ENCODE measurements around the gene GPRIN3.

Gene GPRIN3

GRCh38 chr4:89303177-89303576 is 4.4 kb downstream of the GPRIN3 start:
- H3K9me3 ChIP-seq (ENCODE audit: insufficient read depth, low read length, severe bottlenecking): no peaks in the 10 kb centered on the region
- peaks cover 29% of the 10 kb centered on the region for H3K4me1 ChIP-seq (ENCODE audit: insufficient read depth, low read length)
- H3K36me3 ChIP-seq (ENCODE audit: insufficient read depth, low read length): no peaks in the 10 kb centered on the region
- H3K9ac ChIP-seq (ENCODE audit: low read depth, low read length): no peak overlapping the region
- H4K20me1 ChIP-seq (ENCODE audit: insufficient read depth, low read length): no peaks in the 10 kb centered on the region
- H3K27me3 ChIP-seq (ENCODE audit: insufficient read depth, low read length, poor library complexity): peaks cover 23% of the 10 kb centered on the region
- H3K4me2 ChIP-seq (ENCODE audit: insufficient read depth, low read length): no peak overlapping the region
- no peak overlapping the region for H3K4me3 ChIP-seq (ENCODE audit: low read depth in 1 of 2, low read length in 2 of 2)
- no peak for TF ChIP-seq CTCF (IDR thresholded peaks at IDR 0.05; ENCODE audit: borderline replicate concordance, extremely low read depth, low read length, poor library complexity, severe bottlenecking)
- no peak for TF ChIP-seq EZH2 (IDR thresholded peaks at IDR 0.05; ENCODE audit: borderline replicate concordance, low read depth, low read length, severe bottlenecking)
- no peak overlapping the region for H3K27ac ChIP-seq (ENCODE audit: low read length)
- no peak overlapping the region for H2AFZ ChIP-seq (ENCODE audit: low read depth, low read length)
- ATAC-seq (ENCODE audit: insufficient read depth, low read depth) (no peak), DNase-seq (no peak)
- H3K79me2 ChIP-seq (ENCODE audit: insufficient read depth, low read length): no peaks in the 10 kb centered on the region

- ATAC-seq (ENCODE audit: insufficient read depth, low read depth): no peak
- peaks cover 32% of the 10 kb centered on the region for H3K4me1 ChIP-seq (ENCODE audit: insufficient read depth, low read length)
- no peak for DNase-seq
- H4K20me1 ChIP-seq (ENCODE audit: insufficient read depth, low read length): no peaks in the 10 kb centered on the region
- H2AFZ ChIP-seq (ENCODE audit: low read depth, low read length): no peak overlapping the region
- H3K27me3 ChIP-seq (ENCODE audit: insufficient read depth, low read length, poor library complexity): peaks cover 10% of the 10 kb centered on the region
- H3K4me2 ChIP-seq (ENCODE audit: insufficient read depth, low read length): no peak overlapping the region
- no peak overlapping the region for H3K4me3 ChIP-seq (ENCODE audit: low read depth in 1 of 2, low read length in 2 of 2)
- TF ChIP-seq CTCF (IDR thresholded peaks at IDR 0.05; ENCODE audit: borderline replicate concordance, extremely low read depth, low read length, poor library complexity, severe bottlenecking) (no peak), EZH2 (IDR thresholded peaks at IDR 0.05; ENCODE audit: borderline replicate concordance, low read depth, low read length, severe bottlenecking) (no peak)
- no peaks in the 10 kb centered on the region for H3K79me2 ChIP-seq (ENCODE audit: insufficient read depth, low read length)
- H3K27ac ChIP-seq (ENCODE audit: low read length): no peak overlapping the region
- no peaks in the 10 kb centered on the region for H3K9me3 ChIP-seq (ENCODE audit: insufficient read depth, low read length, severe bottlenecking)
- no peak overlapping the region for H3K9ac ChIP-seq (ENCODE audit: low read depth, low read length)
- H3K36me3 ChIP-seq (ENCODE audit: insufficient read depth, low read length): no peaks in the 10 kb centered on the region
Measured at GRCh38 chr4:89301902-89302301, 5.7 kb downstream of the GPRIN3 start.

GRCh38 chr4:89301003-89301402 is 6.6 kb downstream of the GPRIN3 start:
- Histone ChIP-seq H4K20me1 (ENCODE audit: insufficient read depth, low read length) (no peaks in the 10 kb centered on the region), H3K4me3 (ENCODE audit: low read depth in 1 of 2, low read length in 2 of 2) (no peak overlapping the region), H3K27me3 (ENCODE audit: insufficient read depth, low read length, poor library complexity) (peaks cover 4% of the 10 kb centered on the region), H3K79me2 (ENCODE audit: insufficient read depth, low read length) (no peaks in the 10 kb centered on the region), H3K4me2 (ENCODE audit: insufficient read depth, low read length) (no peak overlapping the region), H3K4me1 (ENCODE audit: insufficient read depth, low read length) (peaks cover 41% of the 10 kb centered on the region), H3K36me3 (ENCODE audit: insufficient read depth, low read length) (no peaks in the 10 kb centered on the region), H3K9ac (ENCODE audit: low read depth, low read length) (no peak overlapping the region), H3K9me3 (ENCODE audit: insufficient read depth, low read length, severe bottlenecking) (no peaks in the 10 kb centered on the region), H3K27ac (ENCODE audit: low read length) (no peak overlapping the region), H2AFZ (ENCODE audit: low read depth, low read length) (no peak overlapping the region)
- TF ChIP-seq EZH2 (IDR thresholded peaks at IDR 0.05; ENCODE audit: borderline replicate concordance, low read depth, low read length, severe bottlenecking): no peak
- no peak for TF ChIP-seq CTCF (IDR thresholded peaks at IDR 0.05; ENCODE audit: borderline replicate concordance, extremely low read depth, low read length, poor library complexity, severe bottlenecking)
- DNase-seq (no peak), ATAC-seq (ENCODE audit: insufficient read depth, low read depth) (no peak)

- H4K20me1 ChIP-seq (ENCODE audit: insufficient read depth, low read length): no peaks in the 10 kb centered on the region
- no peak for DNase-seq
- no peak overlapping the region for H3K4me3 ChIP-seq (ENCODE audit: low read depth in 1 of 2, low read length in 2 of 2)
- H3K4me1 ChIP-seq (ENCODE audit: insufficient read depth, low read length): peaks cover 45% of the 10 kb centered on the region
- H3K27ac ChIP-seq (ENCODE audit: low read length): no peak overlapping the region
- no peak for ATAC-seq (ENCODE audit: insufficient read depth, low read depth)
- H2AFZ ChIP-seq (ENCODE audit: low read depth, low read length): no peak overlapping the region
- H3K36me3 ChIP-seq (ENCODE audit: insufficient read depth, low read length): no peaks in the 10 kb centered on the region
- no peak overlapping the region for H3K4me2 ChIP-seq (ENCODE audit: insufficient read depth, low read length)
- no peaks in the 10 kb centered on the region for H3K79me2 ChIP-seq (ENCODE audit: insufficient read depth, low read length)
- no peak overlapping the region for H3K9ac ChIP-seq (ENCODE audit: low read depth, low read length)
- no peaks in the 10 kb centered on the region for H3K9me3 ChIP-seq (ENCODE audit: insufficient read depth, low read length, severe bottlenecking)
- peaks cover 4% of the 10 kb centered on the region for H3K27me3 ChIP-seq (ENCODE audit: insufficient read depth, low read length, poor library complexity)
- TF ChIP-seq CTCF (IDR thresholded peaks at IDR 0.05; ENCODE audit: borderline replicate concordance, extremely low read depth, low read length, poor library complexity, severe bottlenecking) (no peak), EZH2 (IDR thresholded peaks at IDR 0.05; ENCODE audit: borderline replicate concordance, low read depth, low read length, severe bottlenecking) (no peak)
Measured at GRCh38 chr4:89300499-89300898, 7.1 kb downstream of the GPRIN3 start.

Measured in DND-41 (cell line).